Measurements from ENCODE around the gene KICS2.
"Not testable (repeated sequence)": the region's sequence is repeated elsewhere in the genome, so short reads cannot be mapped to it uniquely, and the experiment has no call there.

KICS2 gene

DNA sequence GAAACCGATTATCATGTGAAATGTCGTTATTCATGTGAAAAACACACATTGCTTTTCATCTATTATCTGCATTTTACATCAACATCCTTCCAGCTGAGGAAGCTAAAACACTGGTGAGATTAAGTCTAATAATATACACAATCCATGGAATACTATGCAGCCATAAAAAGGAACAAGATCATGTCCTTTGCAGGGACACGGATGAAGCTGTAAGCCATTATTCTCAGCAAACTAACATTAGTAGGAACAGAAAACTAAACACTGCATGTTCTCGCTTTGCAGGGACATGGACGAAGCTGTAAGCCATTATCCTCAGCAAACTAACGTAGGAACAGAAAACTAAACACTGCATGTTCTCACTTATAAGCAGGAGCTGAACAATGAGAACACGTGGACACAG, 18.3 kb downstream of the KICS2 start:
- H3K4me3 ChIP-seq (ENCODE audit: low read depth, low read length) = no peak overlapping the region
- no peak for DNase-seq (ENCODE audit: low read depth)
- TF ChIP-seq CTCF (IDR thresholded peaks at IDR 0.05; ENCODE audit: low read depth, low read length) = no peak
- TF ChIP-seq, protein P1, sequence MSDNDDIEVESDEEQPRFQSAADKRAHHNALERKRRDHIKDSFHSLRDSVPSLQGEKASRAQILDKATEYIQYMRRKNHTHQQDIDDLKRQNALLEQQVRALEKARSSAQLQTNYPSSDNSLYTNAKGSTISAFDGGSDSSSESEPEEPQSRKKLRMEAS (IDR thresholded peaks at IDR 0.05; ENCODE audit: low read depth, low read length) = no peak
- no peak for TF ChIP-seq POLR2A (IDR thresholded peaks at IDR 0.05; ENCODE audit: extremely low read depth, insufficient read length)
- no peak for TF ChIP-seq MYC (IDR thresholded peaks at IDR 0.05; ENCODE audit: low read depth, low read length)

DNA sequence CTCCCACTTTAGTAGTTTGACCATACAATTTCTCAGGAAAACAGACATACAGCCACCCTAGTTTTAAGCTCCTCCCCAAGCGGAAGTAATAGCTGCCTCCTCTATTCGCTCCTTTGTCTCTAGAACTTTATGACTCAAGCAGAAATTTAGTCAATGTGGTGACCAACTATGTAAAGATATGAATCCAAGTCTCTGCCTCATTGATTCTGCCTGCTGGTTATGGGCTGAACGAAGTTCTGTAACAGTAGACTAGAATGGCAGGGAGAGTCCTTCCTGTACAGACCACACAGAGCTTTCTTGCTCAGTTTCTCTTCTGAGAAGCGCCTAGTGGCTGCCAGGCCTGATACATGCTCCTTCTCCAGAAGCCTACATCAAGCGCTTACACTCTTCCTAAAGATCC, 19.1 kb downstream of the KICS2 start:
- no peak overlapping the region for H3K4me3 ChIP-seq (ENCODE audit: low read depth, low read length)
- TF ChIP-seq, protein P1 (IDR thresholded peaks at IDR 0.05; ENCODE audit: low read depth, low read length) = no peak
- TF ChIP-seq CTCF (IDR thresholded peaks at IDR 0.05; ENCODE audit: low read depth, low read length) (no peak), MYC (IDR thresholded peaks at IDR 0.05; ENCODE audit: low read depth, low read length) (no peak), POLR2A (IDR thresholded peaks at IDR 0.05; ENCODE audit: extremely low read depth, insufficient read length) (no peak)
- DNase-seq (ENCODE audit: low read depth) = no peak

GRCh38 chr12:64195841-64196240, 26.3 kb downstream of the KICS2 start:
- DNase-seq (ENCODE audit: low read depth); H3K4me3 ChIP-seq (ENCODE audit: low read depth, low read length): not testable (repeated sequence)

- TF ChIP-seq CTCF (IDR thresholded peaks at IDR 0.05; ENCODE audit: low read depth, low read length) = no peak
- TF ChIP-seq, protein P1 (IDR thresholded peaks at IDR 0.05; ENCODE audit: low read depth, low read length) = no peak
- no peak overlapping the region for H3K4me3 ChIP-seq (ENCODE audit: low read depth, low read length)
- no peak for DNase-seq (ENCODE audit: low read depth)
Observed at GRCh38 chr12:64194333-64195149, 27.6 kb downstream of the KICS2 start.

DNA sequence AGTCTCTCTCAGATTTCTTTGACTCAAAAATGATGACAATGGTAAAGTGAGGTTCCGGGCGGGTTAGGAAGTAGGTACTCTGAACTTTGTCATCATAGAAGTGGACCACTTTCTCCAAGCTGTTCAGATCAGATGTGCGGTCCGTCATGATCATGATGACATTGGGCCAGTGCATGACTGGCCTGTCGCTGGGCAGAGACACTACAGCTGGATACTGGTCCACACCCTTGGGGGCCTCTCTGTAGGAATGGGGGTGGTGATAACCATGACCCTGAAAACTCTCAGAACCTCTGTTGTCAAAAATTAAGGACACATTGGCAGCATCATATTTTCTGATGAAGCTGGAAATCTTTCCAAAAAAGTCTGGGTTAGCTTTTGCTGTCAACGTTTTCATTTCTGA, 28.2 kb downstream of the KICS2 start:
- H3K4me3 ChIP-seq (ENCODE audit: low read depth, low read length) = no peak overlapping the region
- no peak for DNase-seq (ENCODE audit: low read depth)
- no peak for TF ChIP-seq MYC (IDR thresholded peaks at IDR 0.05; ENCODE audit: low read depth, low read length)
- TF ChIP-seq CTCF (IDR thresholded peaks at IDR 0.05; ENCODE audit: low read depth, low read length) = no peak
- TF ChIP-seq POLR2A (IDR thresholded peaks at IDR 0.05; ENCODE audit: extremely low read depth, insufficient read length) = no peak
- TF ChIP-seq, protein P1 (IDR thresholded peaks at IDR 0.05; ENCODE audit: low read depth, low read length) = no peak

DNA sequence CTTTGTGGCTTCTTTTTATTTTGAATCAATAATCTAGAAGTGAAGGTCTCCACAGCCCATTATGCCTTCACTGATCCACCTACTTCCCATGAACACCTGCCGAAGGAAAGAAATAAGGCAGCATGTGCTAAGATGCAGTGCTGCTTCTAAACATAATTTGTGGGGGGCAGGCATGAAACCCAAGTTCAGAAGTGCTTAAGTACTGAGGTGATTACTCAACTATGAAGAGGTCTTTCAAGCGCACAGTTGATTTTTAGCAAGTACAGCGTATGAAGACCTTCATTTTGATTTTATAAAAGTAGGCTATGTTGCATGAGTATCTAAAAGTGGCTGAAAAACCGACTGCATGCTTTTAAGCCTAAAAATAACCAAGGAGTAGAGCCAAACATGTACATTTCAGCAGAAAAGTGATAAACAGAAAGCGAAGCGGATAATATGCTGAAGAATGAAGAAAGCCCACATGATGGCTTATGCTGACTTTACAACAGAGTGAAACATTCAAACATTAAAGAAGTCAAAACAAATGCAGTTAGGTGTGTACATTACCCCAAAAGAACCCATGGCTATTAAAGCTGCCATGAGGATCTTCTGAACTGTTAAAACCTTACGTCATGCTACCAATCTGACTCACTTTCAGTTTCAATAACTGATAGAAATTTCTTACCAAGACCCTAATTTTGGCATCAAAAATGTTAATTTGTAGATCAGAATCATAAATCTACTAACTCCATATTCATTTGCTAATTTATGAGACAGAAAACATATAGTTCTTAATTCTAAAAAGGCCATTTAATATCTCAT, 29.3 kb downstream of the KICS2 start:
- no peak for DNase-seq (ENCODE audit: low read depth)
- H3K4me3 ChIP-seq (ENCODE audit: low read depth, low read length) = no peak overlapping the region
- TF ChIP-seq, protein P1 (IDR thresholded peaks at IDR 0.05; ENCODE audit: low read depth, low read length) = no peak
- no peak for TF ChIP-seq MYC (IDR thresholded peaks at IDR 0.05; ENCODE audit: low read depth, low read length)
- no peak for TF ChIP-seq POLR2A (IDR thresholded peaks at IDR 0.05; ENCODE audit: extremely low read depth, insufficient read length)
- TF ChIP-seq CTCF (IDR thresholded peaks at IDR 0.05; ENCODE audit: low read depth, low read length) = no peak

Data from NB4 (cell line).